HEK293 (cell line): ENCODE measurements around the gene SRMS.

Experiments
- ATF2 ChIP-seq: fragments of 450-650 bp; formaldehyde crosslinking; IDR thresholded peaks from 2 replicates; pipeline ENCODE4 v1.5.1; 2016; ENCODE audit warnings: missing biosample characterization, missing genetic modification characterization, low read depth
- CTCF ChIP-seq: fragments of 450-650 bp; formaldehyde crosslinking; IDR thresholded peaks from 2 replicates; pipeline ENCODE4 v1.5.1; 2016; ENCODE audit warnings: missing biosample characterization, missing genetic modification characterization
- YY1 ChIP-seq: fragments of 450-650 bp; formaldehyde crosslinking; IDR thresholded peaks from 2 replicates; pipeline ENCODE4 v1.5.1; 2018; ENCODE audit warnings: missing biosample characterization, missing genetic modification characterization
- ZFP41 ChIP-seq: fragments of 450-650 bp; formaldehyde crosslinking; IDR thresholded peaks from 2 replicates; pipeline ENCODE4 v1.5.1; 2016; ENCODE audit warnings: missing biosample characterization, missing genetic modification characterization, borderline replicate concordance
- ZNF121 ChIP-seq: fragments of 450-650 bp; formaldehyde crosslinking; IDR thresholded peaks from 2 replicates; pipeline ENCODE4 v1.5.1; 2016; ENCODE audit warnings: missing biosample characterization, missing genetic modification characterization
- ZNF354C ChIP-seq: fragments of 450-650 bp; formaldehyde crosslinking; IDR thresholded peaks from 2 replicates; pipeline ENCODE4 v1.5.1; 2016; ENCODE audit warnings: missing biosample characterization, missing genetic modification characterization, low read depth, borderline replicate concordance
- ZNF561 ChIP-seq: fragments of 450-650 bp; IDR thresholded peaks from 2 replicates; pipeline ENCODE4 v1.5.1; 2018; ENCODE audit warnings: missing biosample characterization, missing genetic modification characterization, borderline replicate concordance

- TF ChIP-seq ZNF354C (tag by site-specific recombination) (no peak), ZFP41 (tag by site-specific recombination) (no peak), ATF2 (tag by site-specific recombination) (no peak), CTCF (tag by site-specific recombination) (no peak), ZNF121 (tag by site-specific recombination) (no peak), YY1 (no peak; the same call in 1 of the 2 replicates), ZNF561 (tag by site-specific recombination) (no peak)
Observed at GRCh38 chr20:63538204-63539091, 9.1 kb downstream of the SRMS start.
